Vagina (tissue), 2 donors: Measurements from ENCODE around the gene SREK1IP1. TPM values are rescaled to one million over a fixed set of nuclear protein-coding genes. Genes with fewer than 3 reads are reported as not detected.

ENCODE experiments used
- DNase-seq, 2 donors: peaks; one replicate each; pipeline ENCODE4 v3.0.0-alpha.2; 2017; ENCODE audit errors: extremely low spot score in 2 of 2
- H3K27ac ChIP-seq: fragments of 200-600 bp; sonication (generic); one replicate; pipeline ENCODE4 v1.5.1; 2019
- H3K27me3 ChIP-seq: fragments of 200-600 bp; sonication (generic); one replicate; pipeline ENCODE4 v1.5.1; 2019
- H3K36me3 ChIP-seq, 2 donors: fragments of 200-600 bp; sonication (generic); one replicate each; pipeline ENCODE4 v1.5.1; 2017 to 2019
- H3K4me1 ChIP-seq: fragments of 200-600 bp; sonication (generic); one replicate; pipeline ENCODE4 v1.5.1; 2019
- H3K4me3 ChIP-seq, 2 donors: fragments of 200-600 bp; sonication (generic); 1 replicate in 1 of 2; 2 replicates in 1 of 2; pipeline ENCODE4 v1.5.1; 2016 to 2019
- H3K9me3 ChIP-seq: fragments of 200-600 bp; sonication (generic); one replicate; pipeline ENCODE4 v1.5.1; 2019
- POLR2A ChIP-seq, 2 donors: fragments of 450-650 bp; IDR thresholded peaks; one replicate each; pipeline ENCODE4 v1.6.1; 2017; ENCODE audit warnings: antibody characterized with exemption in 2 of 2, mild to moderate bottlenecking in 2 of 2, moderate library complexity in 2 of 2
- POLR2AphosphoS5 ChIP-seq, 2 donors: sonication (generic); formaldehyde crosslinking; IDR thresholded peaks; one replicate each; pipeline ENCODE4 v1.9.0; 2017; ENCODE audit warnings: antibody characterized with exemption in 2 of 2, mild to moderate bottlenecking in 2 of 2, low read depth in 1 of 2; ENCODE audit not compliant: insufficient read depth in 1 of 2
- intact Hi-C: fragments of 100-400 bp; cut with DNase I; formaldehyde crosslinking; loops from one replicate; pipeline ENCODE4 v1.15.1; 2023
- total RNA-seq: library from RNA; depleted of rRNA; stranded (reverse); fragments of >200 nt; gene quantifications from one replicate; pipeline ENCODE4 v1.2.3, GENCODE V29; 2016
- TF ChIP-seq, protein P1 (sequence below), 3 experiments: fragments of 450-650 bp in 2 of 3; fragments of 200-600 bp in 1 of 3; sonication (generic) in 1 of 3; IDR thresholded peaks; one replicate each; pipeline ENCODE4 v1.5.1; 2017 to 2019; ENCODE audit warnings: antibody characterized with exemption in 3 of 3, mild to moderate bottlenecking in 2 of 3, moderate library complexity in 2 of 3

SREK1IP1 gene
- total RNA-seq, 1 donor from 2014 or later: 6.6 TPM

DNA sequence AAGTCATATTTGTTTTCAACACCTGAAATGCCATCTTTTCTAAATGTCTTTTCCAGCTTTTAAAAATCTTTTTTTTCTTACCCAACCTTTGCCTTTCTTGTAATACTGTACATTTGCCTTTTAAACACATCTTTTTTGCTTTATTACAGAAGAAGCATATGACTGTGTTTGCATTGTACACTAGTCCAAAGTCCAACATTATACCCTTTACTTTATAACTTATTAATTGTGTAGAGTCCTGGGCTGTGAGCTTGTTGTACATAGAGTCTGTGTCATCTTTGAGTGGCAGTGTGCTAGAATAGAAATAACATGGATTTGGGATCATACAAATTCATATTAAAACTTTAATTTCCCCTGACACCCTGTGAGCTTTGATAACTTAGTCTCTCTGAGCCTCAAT is 24.0 kb upstream of the SREK1IP1 start:
- H3K4me1 ChIP-seq: no peaks in the 10 kb centered on the region
- TF ChIP-seq, protein P1, sequence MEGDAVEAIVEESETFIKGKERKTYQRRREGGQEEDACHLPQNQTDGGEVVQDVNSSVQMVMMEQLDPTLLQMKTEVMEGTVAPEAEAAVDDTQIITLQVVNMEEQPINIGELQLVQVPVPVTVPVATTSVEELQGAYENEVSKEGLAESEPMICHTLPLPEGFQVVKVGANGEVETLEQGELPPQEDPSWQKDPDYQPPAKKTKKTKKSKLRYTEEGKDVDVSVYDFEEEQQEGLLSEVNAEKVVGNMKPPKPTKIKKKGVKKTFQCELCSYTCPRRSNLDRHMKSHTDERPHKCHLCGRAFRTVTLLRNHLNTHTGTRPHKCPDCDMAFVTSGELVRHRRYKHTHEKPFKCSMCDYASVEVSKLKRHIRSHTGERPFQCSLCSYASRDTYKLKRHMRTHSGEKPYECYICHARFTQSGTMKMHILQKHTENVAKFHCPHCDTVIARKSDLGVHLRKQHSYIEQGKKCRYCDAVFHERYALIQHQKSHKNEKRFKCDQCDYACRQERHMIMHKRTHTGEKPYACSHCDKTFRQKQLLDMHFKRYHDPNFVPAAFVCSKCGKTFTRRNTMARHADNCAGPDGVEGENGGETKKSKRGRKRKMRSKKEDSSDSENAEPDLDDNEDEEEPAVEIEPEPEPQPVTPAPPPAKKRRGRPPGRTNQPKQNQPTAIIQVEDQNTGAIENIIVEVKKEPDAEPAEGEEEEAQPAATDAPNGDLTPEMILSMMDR (IDR thresholded peaks at IDR 0.05): no peak
- TF ChIP-seq POLR2A (IDR thresholded peaks at IDR 0.05) (no peak), POLR2AphosphoS5 (IDR thresholded peaks at IDR 0.05; ENCODE audit: insufficient read depth in 1 of 2, low read depth in 1 of 2) (no peak)
- H3K27ac ChIP-seq: no peak overlapping the region
- no peak for DNase-seq
- H3K9me3 ChIP-seq: no peaks in the 10 kb centered on the region
- no peaks in the 10 kb centered on the region for H3K36me3 ChIP-seq
- H3K4me3 ChIP-seq: no peak overlapping the region
- no peaks in the 10 kb centered on the region for H3K27me3 ChIP-seq
- intact Hi-C loops: no loop called here

DNA sequence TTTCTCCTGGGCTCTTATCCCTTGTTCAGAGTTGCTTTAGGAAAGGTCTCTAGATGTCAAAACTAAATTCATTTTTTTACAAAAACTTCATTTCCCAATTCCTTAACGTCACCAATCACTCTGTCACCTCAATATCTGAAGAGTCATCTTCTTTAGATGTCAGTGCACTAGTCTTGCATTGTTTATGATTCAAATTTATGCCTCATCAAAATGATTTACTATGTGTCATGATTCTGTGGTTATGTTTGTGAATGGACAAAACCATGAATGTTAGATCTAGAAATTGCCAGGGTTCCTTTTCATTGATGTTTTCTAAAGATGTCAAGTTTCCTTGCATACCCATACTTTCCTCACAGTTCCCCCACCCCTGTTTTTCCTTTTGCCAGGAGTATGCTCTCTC is 21.7 kb upstream of the SREK1IP1 start:
- H3K27ac ChIP-seq: no peak overlapping the region
- H3K9me3 ChIP-seq: no peaks in the 10 kb centered on the region
- intact Hi-C loops: no loop called here
- H3K4me1 ChIP-seq: no peaks in the 10 kb centered on the region
- no peak overlapping the region for H3K4me3 ChIP-seq
- DNase-seq: no peak
- H3K36me3 ChIP-seq: no peaks in the 10 kb centered on the region
- H3K27me3 ChIP-seq: no peaks in the 10 kb centered on the region
- TF ChIP-seq, protein P1 (IDR thresholded peaks at IDR 0.05): no peak
- TF ChIP-seq POLR2AphosphoS5 (IDR thresholded peaks at IDR 0.05; ENCODE audit: insufficient read depth in 1 of 2, low read depth in 1 of 2): no peak

DNA sequence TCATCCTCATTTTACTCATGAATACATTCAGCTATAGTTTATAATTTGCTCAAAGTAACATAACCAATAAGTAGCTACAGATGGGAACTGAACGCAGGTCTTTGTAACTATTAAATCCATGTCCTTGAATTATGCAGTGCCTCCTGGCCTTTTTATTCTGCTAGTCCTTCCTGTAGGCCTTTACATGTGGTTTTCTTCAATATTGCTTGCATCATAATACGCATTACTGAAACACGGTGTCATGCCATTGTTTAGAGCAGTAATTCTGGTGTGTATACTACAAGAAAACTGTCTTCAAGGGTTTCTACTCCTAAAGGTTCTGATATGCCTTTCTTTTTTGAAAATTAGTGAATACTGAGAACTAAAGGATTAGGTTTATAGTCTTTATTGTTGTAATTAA is 21.0 kb upstream of the SREK1IP1 start:
- DNase-seq: no peak
- H3K36me3 ChIP-seq: no peaks in the 10 kb centered on the region
- H3K4me1 ChIP-seq: no peaks in the 10 kb centered on the region
- intact Hi-C loops: no loop called here
- no peak overlapping the region for H3K27ac ChIP-seq
- no peaks in the 10 kb centered on the region for H3K9me3 ChIP-seq
- H3K27me3 ChIP-seq: no peaks in the 10 kb centered on the region
- TF ChIP-seq POLR2AphosphoS5 (IDR thresholded peaks at IDR 0.05; ENCODE audit: insufficient read depth in 1 of 2, low read depth in 1 of 2) (no peak), POLR2A (IDR thresholded peaks at IDR 0.05) (no peak)
- TF ChIP-seq, protein P1 (IDR thresholded peaks at IDR 0.05): no peak
- no peak overlapping the region for H3K4me3 ChIP-seq

DNA sequence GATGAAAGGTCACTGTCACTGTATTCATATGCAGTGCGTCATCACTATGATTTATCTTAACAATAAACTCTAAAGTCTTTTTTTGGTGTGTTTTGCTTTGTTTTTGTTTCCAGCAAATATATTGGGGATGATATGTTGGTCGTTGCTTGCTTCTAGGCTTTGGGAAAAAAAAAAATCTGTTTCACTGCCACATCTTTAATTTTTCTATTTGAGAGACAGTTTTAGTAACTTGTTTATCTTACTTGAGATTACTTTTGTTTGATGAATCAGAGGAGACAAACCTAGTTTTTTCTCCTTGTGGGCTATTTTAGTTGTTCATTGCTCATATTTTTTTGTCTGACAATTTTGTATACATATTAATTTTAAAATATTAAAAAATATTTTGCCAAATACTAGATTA is 19.7 kb upstream of the SREK1IP1 start:
- no peak overlapping the region for H3K4me3 ChIP-seq
- no peak overlapping the region for H3K27ac ChIP-seq
- TF ChIP-seq POLR2AphosphoS5 (IDR thresholded peaks at IDR 0.05; ENCODE audit: insufficient read depth in 1 of 2, low read depth in 1 of 2) (no peak), POLR2A (IDR thresholded peaks at IDR 0.05) (no peak)
- TF ChIP-seq, protein P1 (IDR thresholded peaks at IDR 0.05): no peak
- H3K36me3 ChIP-seq: no peaks in the 10 kb centered on the region
- H3K4me1 ChIP-seq: no peaks in the 10 kb centered on the region
- DNase-seq: no peak
- no peaks in the 10 kb centered on the region for H3K27me3 ChIP-seq
- no peaks in the 10 kb centered on the region for H3K9me3 ChIP-seq
- intact Hi-C loops: no loop called here

DNA sequence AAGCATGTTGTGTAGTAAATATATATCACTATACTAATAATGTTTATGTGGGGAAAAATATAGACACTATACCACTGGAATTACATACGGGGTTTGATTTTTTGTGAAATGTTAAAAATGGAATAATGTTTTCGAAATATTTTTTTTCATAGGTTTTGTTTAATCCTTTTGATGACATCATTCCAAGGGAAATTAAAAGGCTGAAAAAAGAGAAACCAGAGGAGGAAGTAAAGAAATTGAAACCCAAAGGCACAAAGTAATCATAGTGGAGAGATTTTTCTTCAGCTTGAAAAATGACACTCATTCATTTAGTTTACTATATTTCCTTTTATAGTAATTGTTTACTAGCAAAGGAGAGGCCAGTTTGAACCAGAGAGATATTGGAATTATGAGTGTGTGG is 17.9 kb upstream of the SREK1IP1 start:
- intact Hi-C loops: no loop called here
- H3K36me3 ChIP-seq: no peaks in the 10 kb centered on the region
- no peaks in the 10 kb centered on the region for H3K27me3 ChIP-seq
- DNase-seq: no peak
- no peaks in the 10 kb centered on the region for H3K4me1 ChIP-seq
- H3K9me3 ChIP-seq: no peaks in the 10 kb centered on the region
- H3K4me3 ChIP-seq: no peak overlapping the region
- TF ChIP-seq POLR2A (IDR thresholded peaks at IDR 0.05) (no peak), POLR2AphosphoS5 (IDR thresholded peaks at IDR 0.05; ENCODE audit: insufficient read depth in 1 of 2, low read depth in 1 of 2) (no peak)
- TF ChIP-seq, protein P1 (IDR thresholded peaks at IDR 0.05): no peak
- no peak overlapping the region for H3K27ac ChIP-seq
